ENCODE measurements around the gene SPAG16.

DNA sequence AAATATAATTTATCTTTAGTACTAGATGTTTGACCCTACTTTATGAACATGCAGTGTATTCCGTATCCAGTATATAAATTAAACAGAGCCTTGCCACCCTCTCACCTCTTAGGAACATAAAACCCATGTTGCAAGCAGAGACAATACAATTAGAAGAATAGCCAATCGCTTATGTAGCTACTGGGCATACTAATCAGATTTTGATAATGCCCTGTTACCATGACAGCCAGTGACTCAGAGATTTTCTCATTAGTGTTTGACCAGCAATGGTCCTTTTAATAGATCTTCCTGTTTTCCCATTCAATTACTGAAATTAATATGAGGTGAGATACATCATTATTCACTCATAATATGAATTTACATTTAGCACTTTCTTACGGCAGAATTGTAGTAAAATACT is 579.3 kb downstream of the SPAG16 start:
- TF ChIP-seq, protein P1, sequence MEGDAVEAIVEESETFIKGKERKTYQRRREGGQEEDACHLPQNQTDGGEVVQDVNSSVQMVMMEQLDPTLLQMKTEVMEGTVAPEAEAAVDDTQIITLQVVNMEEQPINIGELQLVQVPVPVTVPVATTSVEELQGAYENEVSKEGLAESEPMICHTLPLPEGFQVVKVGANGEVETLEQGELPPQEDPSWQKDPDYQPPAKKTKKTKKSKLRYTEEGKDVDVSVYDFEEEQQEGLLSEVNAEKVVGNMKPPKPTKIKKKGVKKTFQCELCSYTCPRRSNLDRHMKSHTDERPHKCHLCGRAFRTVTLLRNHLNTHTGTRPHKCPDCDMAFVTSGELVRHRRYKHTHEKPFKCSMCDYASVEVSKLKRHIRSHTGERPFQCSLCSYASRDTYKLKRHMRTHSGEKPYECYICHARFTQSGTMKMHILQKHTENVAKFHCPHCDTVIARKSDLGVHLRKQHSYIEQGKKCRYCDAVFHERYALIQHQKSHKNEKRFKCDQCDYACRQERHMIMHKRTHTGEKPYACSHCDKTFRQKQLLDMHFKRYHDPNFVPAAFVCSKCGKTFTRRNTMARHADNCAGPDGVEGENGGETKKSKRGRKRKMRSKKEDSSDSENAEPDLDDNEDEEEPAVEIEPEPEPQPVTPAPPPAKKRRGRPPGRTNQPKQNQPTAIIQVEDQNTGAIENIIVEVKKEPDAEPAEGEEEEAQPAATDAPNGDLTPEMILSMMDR (IDR thresholded peaks at IDR 0.05) = no peak
- TF ChIP-seq POLR2A (IDR thresholded peaks at IDR 0.05) = no peak

Data from tibial nerve (tissue), 3 donors.